B cell (primary cell): Measurements from ENCODE around the gene PTPRN2. TPM values are rescaled to one million over a fixed set of nuclear protein-coding genes. Genes with fewer than 3 reads are reported as not detected.

Source experiments
- ATAC-seq: fragments of 200-7000 bp; cut with Tn5 transposase; one replicate; pipeline ENCODE4 v1.10.0; 2021; ENCODE audit warnings: low read depth, mild to moderate bottlenecking, moderate number of reproducible peaks, moderate library complexity
- CTCF ChIA-PET: fragments of 350-600 bp; sonication (Branson Sonifier 250); formaldehyde crosslinking; loops from one replicate; lab custom pipeline; 2021; ENCODE audit warnings: antibody characterized with exemption, inconsistent platforms; lab: Charles Lee
- POLR2A ChIA-PET: fragments of 350-600 bp; sonication (Branson Sonifier 250); formaldehyde crosslinking; loops from one replicate; lab custom pipeline; 2021; ENCODE audit warnings: antibody characterized with exemption; lab: Charles Lee
- DNase-seq: peaks from one replicate; pipeline ENCODE4 v3.0.0; 2013
- H2AFZ ChIP-seq: 2 replicates; pipeline ENCODE4 v1.6.1; 2012; ENCODE audit warnings: mild to moderate bottlenecking, low read depth, low read length; ENCODE audit not compliant: insufficient read depth, poor library complexity, severe bottlenecking
- H3K27ac ChIP-seq, 2 donors: 1 replicate in 1 of 2; 2 replicates in 1 of 2; pipeline ENCODE4 v1.5.1; 2012 to 2013; ENCODE audit warnings: low read length in 2 of 2, mild to moderate bottlenecking in 2 of 2, moderate library complexity in 1 of 2
- H3K27me3 ChIP-seq, 4 experiments: fragments of 200-600 bp in 1 of 4; sonication (generic) in 1 of 4; replicated peaks in 1 of 4; 1 replicate in 2 of 4; 2 replicates in 2 of 4; pipeline versions ENCODE4 v1.6.1 to v1.7.0; 2013 to 2016; ENCODE audit warnings: low read length in 3 of 4, mild to moderate bottlenecking in 2 of 4, mixed read lengths in 1 of 4, moderate library complexity in 1 of 4; ENCODE audit not compliant: insufficient read depth in 4 of 4, control insufficient read depth in 3 of 4; ENCODE audit errors: control extremely low read depth in 1 of 4
- H3K36me3 ChIP-seq, 2 experiments: replicated peaks in 1 of 2; 1 replicate in 1 of 2; 2 replicates in 1 of 2; pipeline versions ENCODE4 v1.6.1 to v1.7.1; 2013; ENCODE audit warnings: low read length in 1 of 2; ENCODE audit not compliant: insufficient read depth in 2 of 2, control insufficient read depth in 1 of 2; ENCODE audit errors: control extremely low read depth in 1 of 2, extremely low read depth in 1 of 2
- H3K4me1 ChIP-seq, 2 donors: fragments of 200-600 bp in 1 of 2; sonication (generic) in 1 of 2; 1 replicate in 1 of 2; 2 replicates in 1 of 2; pipeline versions ENCODE4 v1.5.1 to v1.6.1; 2013 to 2017; ENCODE audit warnings: low read length in 2 of 2; ENCODE audit not compliant: control insufficient read depth in 2 of 2, insufficient read depth in 2 of 2
- H3K4me2 ChIP-seq: replicated peaks from 2 replicates; pipeline ENCODE3; 2012; ENCODE audit warnings: mild to moderate bottlenecking, low read depth, low read length; ENCODE audit not compliant: poor library complexity, severe bottlenecking
- H3K4me3 ChIP-seq, 5 experiments: fragments of 200-600 bp in 1 of 5; sonication (generic) in 1 of 5; 1 replicate in 3 of 5; 2 replicates in 2 of 5; pipeline versions ENCODE4 v1.5.1 to v1.7.0; 2011 to 2016; ENCODE audit warnings: low read length in 4 of 5, mild to moderate bottlenecking in 4 of 5, low read depth in 2 of 5, control low read depth in 1 of 5, moderate library complexity in 1 of 5; ENCODE audit not compliant: insufficient read depth in 1 of 5; ENCODE audit errors: control extremely low read depth in 1 of 5, extremely low read depth in 1 of 5
- H3K79me2 ChIP-seq: fragments of 200-600 bp; sonication (generic); one replicate; pipeline ENCODE4 v1.6.0; 2016; ENCODE audit warnings: low read length; ENCODE audit not compliant: control insufficient read depth, insufficient read depth
- H3K9ac ChIP-seq: fragments of 200-600 bp; sonication (generic); 2 replicates; pipeline ENCODE4 v1.6.1; 2017; ENCODE audit warnings: mild to moderate bottlenecking, low read length, moderate library complexity
- H3K9me3 ChIP-seq, 3 donors: one replicate each; pipeline versions ENCODE4 v1.6.1 to v1.7.1; 2013; ENCODE audit warnings: low read length in 2 of 3; ENCODE audit not compliant: control insufficient read depth in 2 of 3, insufficient read depth in 1 of 3; ENCODE audit errors: control extremely low read depth in 1 of 3
- H4K20me1 ChIP-seq: 2 replicates; pipeline ENCODE4 v1.6.0; 2012; ENCODE audit warnings: mild to moderate bottlenecking, low read length; ENCODE audit not compliant: insufficient read depth, control insufficient read depth, poor library complexity, severe bottlenecking
- H3K27ac Mint-ChIP-seq: one replicate; pipeline ENCODE4 v1.8.0; 2021; ENCODE audit warnings: mixed read lengths
- H3K27me3 Mint-ChIP-seq: one replicate; pipeline ENCODE4 v1.8.0; 2021; ENCODE audit warnings: mixed read lengths
- H3K4me1 Mint-ChIP-seq: one replicate; pipeline ENCODE4 v1.8.0; 2021; ENCODE audit warnings: mixed read lengths
- H3K4me3 Mint-ChIP-seq: one replicate; pipeline ENCODE4 v1.8.0; 2021; ENCODE audit warnings: mixed read lengths
- H3K9me3 Mint-ChIP-seq: one replicate; pipeline ENCODE4 v1.8.0; 2022; ENCODE audit warnings: mixed read lengths; ENCODE audit not compliant: insufficient read depth
- EZH2 ChIP-seq: IDR thresholded peaks from 2 replicates; pipeline ENCODE4 v1.6.1; 2012; ENCODE audit warnings: borderline replicate concordance, low read depth, mild to moderate bottlenecking, moderate library complexity, low read length; ENCODE audit not compliant: insufficient read depth, poor library complexity, severe bottlenecking
- WGBS: methylation state at CpG from one replicate; pipeline ENCODE4 v1.1.5; 2013; ENCODE audit warnings: missing lambda C conversion rate; ENCODE audit not compliant: insufficient coverage; 5-methylcytosine and 5-hydroxymethylcytosine counted together
- intact Hi-C: fragments of 100-400 bp; cut with micrococcal nuclease; formaldehyde crosslinking; loops from one replicate; pipeline ENCODE4 v1.10.0; 2022
- polyA plus RNA-seq: library from polyadenylated mRNA; depleted of rRNA; stranded (reverse); fragments of >200 nt; gene quantifications from 2 replicates; pipeline ENCODE4 v1.2.3, GENCODE V29; 2012
- total RNA-seq, 2 donors: library from RNA; stranded (reverse); fragments of 120-200 nt in 1 of 2; gene quantifications; 1 replicate in 1 of 2; 2 replicates in 1 of 2; pipeline versions ENCODE4 v1.2.3 to v1.2.4, GENCODE V29; 2013 to 2022
- TF ChIP-seq, protein P1 (sequence below): fragments of 200-600 bp; IDR thresholded peaks from one replicate; pipeline ENCODE4 v1.8.0; 2022; ENCODE audit warnings: antibody characterized with exemption, mild to moderate bottlenecking

The PTPRN2 gene
- total and polyA plus RNA-seq, 2 donors (not counting 1 experiment from before 2014, with no cell fraction given) = 2.0 to 5.0 TPM

DNA sequence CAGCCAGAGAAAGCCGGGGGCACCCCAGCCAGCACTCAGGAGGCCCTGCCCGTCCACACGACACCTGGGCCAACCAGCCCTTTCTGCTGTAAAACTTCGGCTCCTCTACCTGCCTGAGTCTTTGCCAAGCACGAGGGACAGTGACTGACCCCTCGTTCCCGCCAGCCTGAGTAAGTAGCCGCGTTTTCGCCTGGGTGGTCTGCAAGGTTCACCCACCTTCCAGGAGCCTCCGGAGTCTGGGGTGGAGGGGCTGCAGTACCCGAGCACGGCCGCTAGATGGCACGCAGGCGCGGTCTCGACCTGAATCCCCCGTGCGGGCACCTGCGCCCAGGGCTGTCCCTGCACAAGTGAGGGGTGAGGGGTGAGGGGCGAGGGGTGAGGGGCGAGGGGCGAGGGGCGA is 192.7 kb downstream of the PTPRN2 start:
- ChIA-PET POLR2A (no interaction called here), CTCF (no interaction called here)
- Histone ChIP-seq H3K9me3 (peaks cover 0 to 42% (median 0%) of the 10 kb centered on the region in 3 donors), H4K20me1 (no peaks in the 10 kb centered on the region), H3K36me3 (no peaks in the 10 kb centered on the region), H2AFZ (no peak overlapping the region), H3K79me2 (no peaks in the 10 kb centered on the region), H3K27ac (no peak overlapping the region), H3K4me1 (no peaks in the 10 kb centered on the region), H3K27me3 (no peaks in the 10 kb centered on the region), H3K9ac (no peak overlapping the region), H3K4me3 (no peak overlapping the region), H3K4me2 (no peak overlapping the region)
- TF ChIP-seq EZH2 = no peak
- TF ChIP-seq, protein P1, sequence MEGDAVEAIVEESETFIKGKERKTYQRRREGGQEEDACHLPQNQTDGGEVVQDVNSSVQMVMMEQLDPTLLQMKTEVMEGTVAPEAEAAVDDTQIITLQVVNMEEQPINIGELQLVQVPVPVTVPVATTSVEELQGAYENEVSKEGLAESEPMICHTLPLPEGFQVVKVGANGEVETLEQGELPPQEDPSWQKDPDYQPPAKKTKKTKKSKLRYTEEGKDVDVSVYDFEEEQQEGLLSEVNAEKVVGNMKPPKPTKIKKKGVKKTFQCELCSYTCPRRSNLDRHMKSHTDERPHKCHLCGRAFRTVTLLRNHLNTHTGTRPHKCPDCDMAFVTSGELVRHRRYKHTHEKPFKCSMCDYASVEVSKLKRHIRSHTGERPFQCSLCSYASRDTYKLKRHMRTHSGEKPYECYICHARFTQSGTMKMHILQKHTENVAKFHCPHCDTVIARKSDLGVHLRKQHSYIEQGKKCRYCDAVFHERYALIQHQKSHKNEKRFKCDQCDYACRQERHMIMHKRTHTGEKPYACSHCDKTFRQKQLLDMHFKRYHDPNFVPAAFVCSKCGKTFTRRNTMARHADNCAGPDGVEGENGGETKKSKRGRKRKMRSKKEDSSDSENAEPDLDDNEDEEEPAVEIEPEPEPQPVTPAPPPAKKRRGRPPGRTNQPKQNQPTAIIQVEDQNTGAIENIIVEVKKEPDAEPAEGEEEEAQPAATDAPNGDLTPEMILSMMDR = peak; percentile 67
- 52% methylated on average over 13 of the region's 25 CpGs for WGBS
- ATAC-seq (no peak), DNase-seq (peak; percentile 17)
- H3K9me3 Mint-ChIP-seq = peaks cover 5% of the 10 kb centered on the region
- H3K4me1 Mint-ChIP-seq = no peaks in the 10 kb centered on the region
- H3K27me3 Mint-ChIP-seq = no peaks in the 10 kb centered on the region
- intact Hi-C loops = no loop called here
- H3K27ac Mint-ChIP-seq = no peak overlapping the region
- no peak overlapping the region for H3K4me3 Mint-ChIP-seq

DNA sequence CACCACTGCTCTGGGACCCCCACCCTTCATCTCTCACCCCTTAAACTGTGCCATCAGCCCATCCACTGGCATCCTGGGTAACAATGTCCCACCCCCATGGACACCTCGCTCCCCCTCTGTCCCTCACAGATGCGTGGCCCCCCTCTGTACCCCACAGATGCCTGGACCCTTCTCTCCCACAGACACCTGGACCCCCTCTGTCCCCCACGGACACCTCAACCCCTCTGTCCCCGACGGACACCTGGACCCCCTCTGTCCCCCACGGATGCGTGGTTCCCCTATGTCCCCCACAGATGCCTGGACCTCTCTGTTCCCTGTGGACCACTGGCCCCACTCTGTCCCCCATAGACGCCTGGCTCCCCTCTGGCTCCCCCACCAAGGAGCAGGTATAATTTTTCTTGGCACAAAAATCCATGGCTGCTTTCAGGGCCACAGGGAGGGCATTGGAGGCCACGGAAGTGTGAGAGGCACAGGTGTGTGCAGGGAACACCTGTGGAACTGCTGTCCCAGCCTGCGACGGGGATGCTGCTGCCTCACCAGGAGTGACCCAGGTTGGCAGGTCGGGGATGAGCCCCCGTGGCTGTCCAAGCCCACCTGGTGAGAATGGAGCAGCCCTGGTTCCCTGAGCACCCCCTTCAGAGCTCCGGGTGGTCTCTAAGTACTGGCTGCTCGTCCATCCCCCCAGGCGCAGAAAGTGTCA is 193.5 kb downstream of the PTPRN2 start:
- no peak for TF ChIP-seq EZH2
- TF ChIP-seq, protein P1 = no peak
- Histone ChIP-seq H3K9ac (no peak overlapping the region), H3K36me3 (no peaks in the 10 kb centered on the region), H3K4me1 (no peaks in the 10 kb centered on the region), H3K4me3 (no peak overlapping the region), H2AFZ (no peak overlapping the region), H3K27me3 (no peaks in the 10 kb centered on the region), H3K9me3 (peaks cover 0 to 41% (median 0%) of the 10 kb centered on the region in 3 donors), H4K20me1 (no peaks in the 10 kb centered on the region), H3K27ac (no peak overlapping the region), H3K79me2 (no peaks in the 10 kb centered on the region), H3K4me2 (no peak overlapping the region)
- POLR2A ChIA-PET = no interaction called here
- Mint-ChIP-seq H3K9me3 (peaks cover 5% of the 10 kb centered on the region), H3K4me3 (no peak overlapping the region), H3K27ac (no peak overlapping the region), H3K4me1 (no peaks in the 10 kb centered on the region), H3K27me3 (no peaks in the 10 kb centered on the region)
- WGBS = 88% methylated on average over 16 of the region's 16 CpGs
- DNase-seq (no peak), ATAC-seq (no peak)
- intact Hi-C loops = no loop called here
- CTCF ChIA-PET = no interaction called here
